Erythroblast (primary cell): ENCODE measurements around the gene AAR2.

Experiments used
- GATA1 ChIP-seq: IDR thresholded peaks from 2 replicates; pipeline ENCODE4 v1.6.1; 2011; ENCODE audit warnings: low read depth, mild to moderate bottlenecking, control low read depth, low read length, moderate library complexity
- POLR2A ChIP-seq: IDR thresholded peaks from 2 replicates; pipeline ENCODE4 v1.6.1; 2011; ENCODE audit warnings: mild to moderate bottlenecking, low read length

- TF ChIP-seq POLR2A (no peak), GATA1 (no peak)
These were observed 22.9 kb upstream of the AAR2 start for GRCh38 chr20:36213362-36213761.
